Measurements from ENCODE around the gene OR7C1.
"Not testable (repeated sequence)": the region's sequence is repeated elsewhere in the genome, so short reads cannot be mapped to it uniquely, and the experiment has no call there.

OR7C1 gene

DNA sequence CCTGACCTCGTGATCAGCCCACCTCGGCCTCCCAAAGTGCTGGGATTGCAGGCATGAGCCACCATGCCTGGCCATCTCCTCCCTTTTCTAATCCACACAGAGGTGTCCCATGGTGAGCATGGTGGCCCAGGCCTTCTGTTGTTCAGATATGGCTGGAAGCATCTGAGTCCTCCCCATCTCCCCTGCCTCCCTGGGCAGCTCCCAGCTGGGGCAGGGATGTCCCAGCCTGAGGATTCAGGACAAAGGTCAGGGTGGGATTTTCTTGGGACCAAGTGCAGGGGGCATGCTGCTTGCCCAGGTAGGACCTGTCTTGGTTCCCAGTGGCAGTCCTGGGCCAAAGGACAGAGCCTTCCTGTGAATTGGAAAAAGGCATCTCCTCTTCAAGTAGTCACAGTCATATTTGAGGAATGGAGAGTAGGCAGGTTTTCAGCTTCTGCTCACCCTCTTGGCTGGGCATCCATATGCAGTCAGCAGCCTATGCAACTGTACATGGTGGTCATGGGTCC lies 67.5 kb downstream of the OR7C1 start:
- H3K9me2 ChIP-seq (replicated peaks; ENCODE audit: control insufficient read depth, low read length), result no peaks in the 10 kb centered on the region
- no peaks in the 10 kb centered on the region for H3K27me3 ChIP-seq (ENCODE audit: control insufficient read depth, low read length)
- no peak for TF ChIP-seq EZH2phosphoT487 (IDR thresholded peaks at IDR 0.05; ENCODE audit: borderline replicate concordance, low read length)
- TF ChIP-seq, protein P1, sequence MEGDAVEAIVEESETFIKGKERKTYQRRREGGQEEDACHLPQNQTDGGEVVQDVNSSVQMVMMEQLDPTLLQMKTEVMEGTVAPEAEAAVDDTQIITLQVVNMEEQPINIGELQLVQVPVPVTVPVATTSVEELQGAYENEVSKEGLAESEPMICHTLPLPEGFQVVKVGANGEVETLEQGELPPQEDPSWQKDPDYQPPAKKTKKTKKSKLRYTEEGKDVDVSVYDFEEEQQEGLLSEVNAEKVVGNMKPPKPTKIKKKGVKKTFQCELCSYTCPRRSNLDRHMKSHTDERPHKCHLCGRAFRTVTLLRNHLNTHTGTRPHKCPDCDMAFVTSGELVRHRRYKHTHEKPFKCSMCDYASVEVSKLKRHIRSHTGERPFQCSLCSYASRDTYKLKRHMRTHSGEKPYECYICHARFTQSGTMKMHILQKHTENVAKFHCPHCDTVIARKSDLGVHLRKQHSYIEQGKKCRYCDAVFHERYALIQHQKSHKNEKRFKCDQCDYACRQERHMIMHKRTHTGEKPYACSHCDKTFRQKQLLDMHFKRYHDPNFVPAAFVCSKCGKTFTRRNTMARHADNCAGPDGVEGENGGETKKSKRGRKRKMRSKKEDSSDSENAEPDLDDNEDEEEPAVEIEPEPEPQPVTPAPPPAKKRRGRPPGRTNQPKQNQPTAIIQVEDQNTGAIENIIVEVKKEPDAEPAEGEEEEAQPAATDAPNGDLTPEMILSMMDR (IDR thresholded peaks at IDR 0.05; ENCODE audit: low read depth, low read length, poor library complexity, severe bottlenecking), result no peak
- H3K36me3 ChIP-seq (ENCODE audit: control insufficient read depth, low read length), result no peaks in the 10 kb centered on the region
- H3K79me2 ChIP-seq (ENCODE audit: control insufficient read depth, low read length), result no peaks in the 10 kb centered on the region
- H3F3A ChIP-seq (ENCODE audit: control insufficient read depth, insufficient read depth), result no peaks in the 10 kb centered on the region
- no peak overlapping the region for H3K4me3 ChIP-seq (ENCODE audit: low read length)
- H4K20me1 ChIP-seq (ENCODE audit: control insufficient read depth, insufficient read depth, low read depth, low read length), result no peaks in the 10 kb centered on the region
- H3K27ac ChIP-seq (ENCODE audit: low read depth, low read length), result no peak overlapping the region
- H3K4me2 ChIP-seq (ENCODE audit: low read length), result no peak overlapping the region
- no peaks in the 10 kb centered on the region for H3K9me3 ChIP-seq (ENCODE audit: control insufficient read depth, insufficient read depth, low read length)
- H3K4me1 ChIP-seq (ENCODE audit: control insufficient read depth, low read length), result peaks cover 5% of the 10 kb centered on the region; the same call in 1 of the 2 replicates

DNA sequence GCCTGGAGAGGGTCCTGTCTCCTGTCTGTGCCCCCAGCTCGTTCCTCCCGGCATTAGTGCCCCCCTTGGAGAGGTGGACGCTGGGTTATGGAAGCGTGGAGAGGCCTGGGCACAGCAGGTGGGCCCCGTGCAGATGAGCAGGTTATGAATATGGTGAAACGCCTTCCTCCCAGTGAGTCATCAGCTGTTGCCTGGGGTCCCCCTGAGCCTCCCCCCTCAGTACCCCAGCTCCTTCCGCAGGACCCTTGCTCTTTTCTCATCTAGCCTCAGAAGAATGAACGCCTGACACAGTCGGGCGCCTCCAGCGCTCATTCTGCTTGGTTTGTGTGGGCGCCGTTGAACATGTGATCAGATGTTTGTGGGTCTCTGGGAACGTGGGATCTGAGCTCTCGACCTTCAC lies 69.1 kb downstream of the OR7C1 start:
- not testable (repeated sequence) for H3K27ac ChIP-seq (ENCODE audit: low read depth, low read length)

DNA sequence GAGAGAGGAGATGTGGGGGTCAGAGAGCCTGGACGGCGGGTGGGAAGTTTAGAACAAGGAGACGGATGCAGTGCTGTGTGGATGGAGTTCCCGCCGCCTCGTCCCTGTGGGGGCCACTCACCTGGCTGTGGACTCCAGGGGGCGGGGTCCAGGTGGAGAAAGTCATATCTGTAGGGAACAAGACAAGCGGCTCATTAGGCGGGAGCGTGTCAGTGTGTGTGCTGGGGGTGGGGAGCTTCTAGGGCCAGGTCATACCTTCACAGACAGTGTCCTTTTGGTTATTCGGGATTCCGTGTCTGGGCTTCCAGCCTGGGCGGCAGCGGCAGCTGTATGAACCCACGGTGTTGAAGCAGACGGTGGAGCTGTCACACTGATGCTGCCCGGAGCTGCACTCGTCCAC lies 69.6 kb downstream of the OR7C1 start:
- H3K79me2 ChIP-seq (ENCODE audit: control insufficient read depth, low read length); H3K4me1 ChIP-seq (ENCODE audit: control insufficient read depth, low read length); H3K36me3 ChIP-seq (ENCODE audit: control insufficient read depth, low read length); H3K9me2 ChIP-seq (replicated peaks; ENCODE audit: control insufficient read depth, low read length); H3K4me2 ChIP-seq (ENCODE audit: low read length); H3K4me3 ChIP-seq (ENCODE audit: low read length); H3K9me3 ChIP-seq (ENCODE audit: control insufficient read depth, insufficient read depth, low read length); H3K27me3 ChIP-seq (ENCODE audit: control insufficient read depth, low read length); H3K27ac ChIP-seq (ENCODE audit: low read depth, low read length); H3F3A ChIP-seq (ENCODE audit: control insufficient read depth, insufficient read depth); H4K20me1 ChIP-seq (ENCODE audit: control insufficient read depth, insufficient read depth, low read depth, low read length): not testable (repeated sequence)

More for the DNA sequence above, 69.1 kb downstream of the OR7C1 start:
- not testable (repeated sequence) for H3K79me2 ChIP-seq (ENCODE audit: control insufficient read depth, low read length); H3K4me1 ChIP-seq (ENCODE audit: control insufficient read depth, low read length); H3K9me2 ChIP-seq (replicated peaks; ENCODE audit: control insufficient read depth, low read length); H3K4me3 ChIP-seq (ENCODE audit: low read length); H4K20me1 ChIP-seq (ENCODE audit: control insufficient read depth, insufficient read depth, low read depth, low read length); H3K4me2 ChIP-seq (ENCODE audit: low read length); H3K36me3 ChIP-seq (ENCODE audit: control insufficient read depth, low read length); H3K27me3 ChIP-seq (ENCODE audit: control insufficient read depth, low read length); H3K9me3 ChIP-seq (ENCODE audit: control insufficient read depth, insufficient read depth, low read length); H3F3A ChIP-seq (ENCODE audit: control insufficient read depth, insufficient read depth)

DNA sequence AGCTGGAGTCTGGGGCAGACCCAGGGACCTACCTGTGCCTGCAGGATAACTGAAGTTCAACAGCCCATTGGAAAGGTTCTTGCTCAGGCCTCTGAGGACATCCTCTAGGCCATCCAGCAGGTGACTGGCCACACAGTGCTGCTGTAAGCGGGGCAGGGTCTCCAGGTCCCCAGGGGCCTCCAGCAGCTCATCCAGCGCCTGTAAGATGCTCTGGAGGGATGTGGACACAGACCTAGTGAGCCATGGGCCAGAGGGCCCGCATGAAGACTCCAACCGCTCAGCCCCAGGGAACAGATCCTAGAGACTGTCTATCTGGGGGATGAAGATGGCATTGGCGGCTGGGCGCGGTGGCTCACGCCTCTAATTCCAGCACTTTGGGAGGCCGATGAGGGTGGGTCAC lies 70.6 kb downstream of the OR7C1 start:
- Histone ChIP-seq H3K9me3 (ENCODE audit: control insufficient read depth, insufficient read depth, low read length) (no peaks in the 10 kb centered on the region), H3K4me3 (ENCODE audit: low read length) (no peak overlapping the region), H3K27me3 (ENCODE audit: control insufficient read depth, low read length) (no peaks in the 10 kb centered on the region), H3K27ac (ENCODE audit: low read depth, low read length) (no peak overlapping the region), H3K36me3 (ENCODE audit: control insufficient read depth, low read length) (no peaks in the 10 kb centered on the region), H3F3A (ENCODE audit: control insufficient read depth, insufficient read depth) (no peaks in the 10 kb centered on the region), H4K20me1 (ENCODE audit: control insufficient read depth, insufficient read depth, low read depth, low read length) (no peaks in the 10 kb centered on the region), H3K79me2 (ENCODE audit: control insufficient read depth, low read length) (no peaks in the 10 kb centered on the region), H3K4me2 (ENCODE audit: low read length) (no peak overlapping the region), H3K9me2 (replicated peaks; ENCODE audit: control insufficient read depth, low read length) (no peaks in the 10 kb centered on the region), H3K4me1 (ENCODE audit: control insufficient read depth, low read length) (no peaks in the 10 kb centered on the region)
- TF ChIP-seq, protein P1 (IDR thresholded peaks at IDR 0.05; ENCODE audit: low read depth, low read length, poor library complexity, severe bottlenecking), result no peak
- no peak for TF ChIP-seq EZH2phosphoT487 (IDR thresholded peaks at IDR 0.05; ENCODE audit: borderline replicate concordance, low read length)
